CD4-positive, alpha-beta T cell (primary cell): ENCODE data around the gene KCNIP4. TPM values are rescaled to one million over a fixed set of nuclear protein-coding genes. Genes with fewer than 3 reads are reported as not detected.

Source experiments
- ATAC-seq: fragments of 200-7000 bp; cut with Tn5 transposase; one replicate; pipeline ENCODE4 v1.10.0; 2022; ENCODE audit warnings: mild to moderate bottlenecking; ENCODE audit not compliant: poor library complexity
- CTCF ChIA-PET: fragments of 350-600 bp; sonication (Branson Sonifier 250); formaldehyde crosslinking; loops from one replicate; lab custom pipeline; 2021; ENCODE audit warnings: antibody characterized with exemption, inconsistent platforms; lab: Charles Lee
- POLR2A ChIA-PET: fragments of 350-600 bp; sonication (Branson Sonifier 250); formaldehyde crosslinking; loops from one replicate; lab custom pipeline; 2021; ENCODE audit warnings: antibody characterized with exemption, inconsistent platforms; lab: Charles Lee
- DNase-seq, 14 experiments: peaks; one replicate each; pipeline ENCODE4 v3.0.0-alpha.2; 2013 to 2020; ENCODE audit warnings: mixed read lengths in 2 of 14
- H3K27ac ChIP-seq, 2 donors: one replicate each; pipeline versions ENCODE4 v1.5.1 to v1.7.0; 2013; ENCODE audit warnings: low read length in 2 of 2, low read depth in 1 of 2, mild to moderate bottlenecking in 1 of 2
- H3K27me3 ChIP-seq, 2 experiments: 1 replicate in 1 of 2; 2 replicates in 1 of 2; pipeline versions ENCODE4 v1.6.1 to v1.7.0; 2013; ENCODE audit warnings: low read length in 2 of 2, control low read depth in 1 of 2, mild to moderate bottlenecking in 1 of 2, moderate library complexity in 1 of 2; ENCODE audit not compliant: insufficient read depth in 2 of 2, control insufficient read depth in 1 of 2
- H3K36me3 ChIP-seq: one replicate; pipeline ENCODE4 v1.6.1; 2013; ENCODE audit warnings: low read length, control low read depth; ENCODE audit not compliant: insufficient read depth
- H3K4me1 ChIP-seq: one replicate; pipeline ENCODE4 v1.6.1; 2013; ENCODE audit warnings: low read length, control low read depth; ENCODE audit not compliant: insufficient read depth
- H3K4me3 ChIP-seq: one replicate; pipeline ENCODE4 v1.5.1; 2013; ENCODE audit warnings: mild to moderate bottlenecking, low read length, moderate library complexity
- H3K9me3 ChIP-seq, 2 experiments: 1 replicate in 1 of 2; 2 replicates in 1 of 2; pipeline versions ENCODE4 v1.6.1 to v1.7.0; 2013; ENCODE audit warnings: low read length in 2 of 2, mild to moderate bottlenecking in 2 of 2, control low read depth in 1 of 2, moderate library complexity in 1 of 2; ENCODE audit not compliant: control insufficient read depth in 1 of 2, insufficient read depth in 1 of 2
- H3K27ac Mint-ChIP-seq: one replicate; pipeline ENCODE4 v1.8.0; 2020; ENCODE audit warnings: mixed read lengths
- H3K27me3 Mint-ChIP-seq: one replicate; pipeline ENCODE4 v1.8.0; 2021; ENCODE audit warnings: mixed read lengths
- H3K36me3 Mint-ChIP-seq: one replicate; pipeline ENCODE4 v1.8.0; 2021; ENCODE audit warnings: low read depth, mixed read lengths
- H3K4me1 Mint-ChIP-seq: one replicate; pipeline ENCODE4 v1.8.0; 2021; ENCODE audit warnings: low read depth, mixed read lengths
- H3K4me3 Mint-ChIP-seq: one replicate; pipeline ENCODE4 v1.8.0; 2020; ENCODE audit warnings: mild to moderate bottlenecking, mixed read lengths
- H3K9me3 Mint-ChIP-seq: one replicate; pipeline ENCODE4 v1.8.0; 2020; ENCODE audit warnings: mixed read lengths
- intact Hi-C, 2 experiments: fragments of 100-400 bp; cut with DNase I in 1 of 2; cut with micrococcal nuclease in 1 of 2; formaldehyde crosslinking; loops; one replicate each; pipeline versions ENCODE4 v1.15.1 to v1.9.0; 2023 to 2025; cut with DNase I, micrococcal nuclease
- total RNA-seq, 174 experiments: library from RNA in 2 of 174; stranded (reverse) in 2 of 174; gene quantifications; one replicate each; pipeline ENCODE4 v1.2.3 and lab custom pipeline; 2021 to 2026
- TF ChIP-seq, protein P1 (sequence below): fragments of 200-600 bp; IDR thresholded peaks from one replicate; pipeline ENCODE4 v1.8.0; 2022; ENCODE audit warnings: antibody characterized with exemption, mild to moderate bottlenecking

Gene KCNIP4
- total RNA-seq, 2 experiments from 2014 or later: not detected

DNA sequence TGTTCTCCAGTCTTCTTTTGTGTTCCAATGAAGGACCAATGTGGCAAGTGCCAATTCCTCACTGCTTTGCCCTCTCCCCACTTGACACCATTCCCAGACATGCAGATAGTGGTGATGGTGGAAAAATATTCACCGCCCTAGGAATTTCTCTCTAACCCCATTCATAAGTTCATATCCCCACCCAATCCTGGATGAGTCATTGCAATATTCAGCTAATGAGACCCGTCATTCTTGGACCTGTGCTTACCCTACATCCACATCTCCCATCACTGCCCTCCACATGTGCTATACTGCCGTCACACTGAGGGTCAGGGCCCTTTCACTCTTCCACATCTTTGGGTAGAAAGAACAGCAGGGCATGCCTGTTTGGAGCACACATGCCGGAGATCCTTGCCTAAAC, 199.2 kb downstream of the KCNIP4 start:
- TF ChIP-seq, protein P1, sequence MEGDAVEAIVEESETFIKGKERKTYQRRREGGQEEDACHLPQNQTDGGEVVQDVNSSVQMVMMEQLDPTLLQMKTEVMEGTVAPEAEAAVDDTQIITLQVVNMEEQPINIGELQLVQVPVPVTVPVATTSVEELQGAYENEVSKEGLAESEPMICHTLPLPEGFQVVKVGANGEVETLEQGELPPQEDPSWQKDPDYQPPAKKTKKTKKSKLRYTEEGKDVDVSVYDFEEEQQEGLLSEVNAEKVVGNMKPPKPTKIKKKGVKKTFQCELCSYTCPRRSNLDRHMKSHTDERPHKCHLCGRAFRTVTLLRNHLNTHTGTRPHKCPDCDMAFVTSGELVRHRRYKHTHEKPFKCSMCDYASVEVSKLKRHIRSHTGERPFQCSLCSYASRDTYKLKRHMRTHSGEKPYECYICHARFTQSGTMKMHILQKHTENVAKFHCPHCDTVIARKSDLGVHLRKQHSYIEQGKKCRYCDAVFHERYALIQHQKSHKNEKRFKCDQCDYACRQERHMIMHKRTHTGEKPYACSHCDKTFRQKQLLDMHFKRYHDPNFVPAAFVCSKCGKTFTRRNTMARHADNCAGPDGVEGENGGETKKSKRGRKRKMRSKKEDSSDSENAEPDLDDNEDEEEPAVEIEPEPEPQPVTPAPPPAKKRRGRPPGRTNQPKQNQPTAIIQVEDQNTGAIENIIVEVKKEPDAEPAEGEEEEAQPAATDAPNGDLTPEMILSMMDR: no peak
- H3K27ac ChIP-seq: no peak overlapping the region
- no peaks in the 10 kb centered on the region for H3K9me3 ChIP-seq
- Mint-ChIP-seq H3K9me3 (no peaks in the 10 kb centered on the region), H3K36me3 (no peaks in the 10 kb centered on the region), H3K27ac (no peak overlapping the region), H3K4me3 (no peak overlapping the region), H3K4me1 (no peaks in the 10 kb centered on the region), H3K27me3 (peaks cover 4% of the 10 kb centered on the region)
- ATAC-seq (no peak), DNase-seq (no peak)
- ChIA-PET POLR2A (no interaction called here), CTCF (no interaction called here)
- H3K27me3 ChIP-seq: no peaks in the 10 kb centered on the region
- intact Hi-C loops: no loop called here
- H3K4me1 ChIP-seq: no peaks in the 10 kb centered on the region
- H3K36me3 ChIP-seq: no peaks in the 10 kb centered on the region
- no peak overlapping the region for H3K4me3 ChIP-seq

DNA sequence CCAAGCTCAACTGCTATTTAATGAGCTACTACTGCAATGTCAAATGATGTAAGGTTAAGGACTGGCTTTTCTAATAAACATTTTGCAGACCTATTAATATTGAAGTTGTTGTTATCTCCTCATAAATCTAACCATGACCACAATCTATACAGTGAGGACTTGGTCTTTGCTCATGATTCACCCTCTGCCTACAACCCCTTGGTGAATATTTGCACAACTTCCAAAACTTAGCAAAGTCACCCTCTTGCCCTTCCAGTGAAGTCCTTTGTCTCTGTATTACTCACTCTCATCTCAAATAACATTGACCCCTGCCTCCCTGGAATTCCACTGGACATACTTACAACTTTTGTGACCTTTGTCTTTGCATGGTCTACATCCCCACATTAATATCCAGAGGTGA, 204.5 kb downstream of the KCNIP4 start:
- ChIA-PET CTCF (no interaction called here), POLR2A (no interaction called here)
- ATAC-seq: no peak
- intact Hi-C loops: no loop called here
- no peak overlapping the region for H3K27ac ChIP-seq
- H3K4me1 ChIP-seq: no peaks in the 10 kb centered on the region
- H3K27me3 Mint-ChIP-seq: no peaks in the 10 kb centered on the region
- H3K4me3 Mint-ChIP-seq: no peak overlapping the region
- no peaks in the 10 kb centered on the region for H3K9me3 ChIP-seq
- no peak overlapping the region for H3K4me3 ChIP-seq
- DNase-seq: no peak
- no peaks in the 10 kb centered on the region for H3K27me3 ChIP-seq
- H3K27ac Mint-ChIP-seq: no peak overlapping the region
- H3K9me3 Mint-ChIP-seq: no peaks in the 10 kb centered on the region
- no peaks in the 10 kb centered on the region for H3K4me1 Mint-ChIP-seq
- H3K36me3 Mint-ChIP-seq: no peaks in the 10 kb centered on the region
- H3K36me3 ChIP-seq: no peaks in the 10 kb centered on the region
- TF ChIP-seq, protein P1: no peak

DNA sequence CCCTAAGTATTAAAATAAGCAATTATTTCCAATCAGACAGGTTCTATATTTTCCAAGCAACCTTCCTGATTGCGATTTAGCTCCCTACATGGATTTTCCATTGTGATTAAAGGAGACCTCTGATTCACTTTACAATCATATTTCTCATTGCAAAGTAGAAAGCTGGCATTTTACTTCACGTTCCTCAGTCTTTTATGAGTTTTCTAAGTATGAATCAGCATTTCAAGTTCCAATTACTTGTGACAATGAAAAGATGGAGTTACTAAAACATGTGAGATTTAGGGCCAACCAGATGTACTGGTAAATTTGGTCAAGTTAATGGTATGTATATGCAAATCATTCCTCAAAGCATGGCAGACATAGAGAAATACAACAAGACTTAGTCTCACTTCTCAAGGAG, 206.2 kb downstream of the KCNIP4 start:
- CTCF ChIA-PET: no interaction called here
- H3K4me3 ChIP-seq: no peak overlapping the region
- H3K36me3 ChIP-seq: no peaks in the 10 kb centered on the region
- POLR2A ChIA-PET: no interaction called here
- H3K27ac ChIP-seq: no peak overlapping the region
- TF ChIP-seq, protein P1: no peak
- H3K4me1 Mint-ChIP-seq: no peaks in the 10 kb centered on the region
- no peaks in the 10 kb centered on the region for H3K4me1 ChIP-seq
- H3K27me3 Mint-ChIP-seq: no peaks in the 10 kb centered on the region
- H3K4me3 Mint-ChIP-seq: no peak overlapping the region
- H3K27ac Mint-ChIP-seq: no peak overlapping the region
- no peaks in the 10 kb centered on the region for H3K9me3 Mint-ChIP-seq
- no peaks in the 10 kb centered on the region for H3K27me3 ChIP-seq
- ATAC-seq: no peak
- no peaks in the 10 kb centered on the region for H3K36me3 Mint-ChIP-seq
- H3K9me3 ChIP-seq: no peaks in the 10 kb centered on the region
- intact Hi-C loops: no loop called here
- DNase-seq: no peak
